HepG2 (cell line): Measurements from ENCODE around the gene PRKCZ. TPM values are rescaled to one million over a fixed set of nuclear protein-coding genes. Genes with fewer than 3 reads are reported as not detected.

Experiments
- DNMT3B ChIP-seq: conservative IDR thresholded peaks from 2 replicates; pipeline ENCODE4 v1.6.1; 2016; ENCODE audit warnings: missing biosample characterization, control low read depth
- ERF ChIP-seq: IDR thresholded peaks from 2 replicates; pipeline ENCODE4 v1.6.1; 2018; ENCODE audit warnings: missing biosample characterization, missing genetic modification reagents
- FOXO1 ChIP-seq: sonication (generic); formaldehyde crosslinking; IDR thresholded peaks from 2 replicates; pipeline ENCODE4 v1.4.0; 2020; ENCODE audit warnings: missing genetic modification reagents
- GATAD2A ChIP-seq: IDR thresholded peaks from 2 replicates; pipeline ENCODE4 v1.6.1; 2016
- MTERF4 ChIP-seq: sonication (generic); formaldehyde crosslinking; IDR thresholded peaks from 2 replicates; pipeline ENCODE4 v1.8.0; 2023; ENCODE audit warnings: mild to moderate bottlenecking, missing genetic modification reagents
- ZNF292 ChIP-seq: sonication (generic); formaldehyde crosslinking; IDR thresholded peaks from 2 replicates; pipeline ENCODE4 v1.8.1; 2022; ENCODE audit warnings: mild to moderate bottlenecking, low read depth, missing genetic modification reagents, borderline replicate concordance
- ZNF331 ChIP-seq: sonication (generic); formaldehyde crosslinking; IDR thresholded peaks from 2 replicates; pipeline ENCODE4 v1.4.0; 2020; ENCODE audit warnings: missing genetic modification reagents
- ZNF660 ChIP-seq: sonication (generic); formaldehyde crosslinking; IDR thresholded peaks from 2 replicates; pipeline ENCODE4 v1.5.1; 2020; ENCODE audit warnings: mild to moderate bottlenecking, low read depth, missing genetic modification reagents, borderline replicate concordance
- ZNF720 ChIP-seq: sonication (generic); formaldehyde crosslinking; IDR thresholded peaks from 2 replicates; pipeline ENCODE4 v1.4.0; 2020; ENCODE audit warnings: missing genetic modification reagents
- ZNF724P ChIP-seq: sonication (generic); formaldehyde crosslinking; IDR thresholded peaks from 2 replicates; pipeline ENCODE4 v1.8.0; 2022; ENCODE audit warnings: missing genetic modification reagents, borderline replicate concordance
- polyA plus RNA-seq, 8 experiments: library from polyadenylated mRNA; depleted of rRNA in 3 of 8; stranded (reverse) in 7 of 8; unstranded in 1 of 8; fragments of >200 nt; fragmentation: Illumina TruSeq in 4 of 8; extraction: Trizol in 4 of 8; gene quantifications; 2 replicates each; pipeline versions ENCODE4 v1.2.1 to v1.2.3, GENCODE V29; 2011 to 2016; ENCODE audit warnings: low read depth in 4 of 8, missing spikeins in 1 of 8, mixed read lengths in 1 of 8; ENCODE audit not compliant: insufficient read depth in 1 of 8
- total RNA-seq, 5 experiments: library from RNA; depleted of rRNA; stranded (reverse); fragments of >200 nt; fragmentation: Illumina TruSeq; extraction: Trizol; gene quantifications; 2 replicates each; pipeline ENCODE4 v1.2.3, GENCODE V29; 2016; ENCODE audit warnings: low read depth in 1 of 5
- TF ChIP-seq, protein P1 (sequence below): sonication (generic); formaldehyde crosslinking; IDR thresholded peaks from one replicate; pipeline ENCODE4 v1.5.1; 2020; ENCODE audit warnings: mild to moderate bottlenecking, missing genetic modification reagents; ENCODE audit errors: not compliant biosample characterization
- TF ChIP-seq, protein P2 (sequence below): sonication (generic); formaldehyde crosslinking; conservative IDR thresholded peaks from 2 replicates; pipeline ENCODE4 v1.4.0; 2020; ENCODE audit warnings: missing genetic modification reagents
- TF ChIP-seq, protein P3 (sequence below): IDR thresholded peaks from 2 replicates; pipeline ENCODE4 v1.6.1; 2016; ENCODE audit warnings: low read depth, missing genetic modification reagents, missing compliant biosample characterization

The PRKCZ gene
- total and polyA plus RNA-seq, 2 of the 13 experiments (the other 11 are each of a cell fraction or from before 2014, with no cell fraction given), result 34.7 to 85.2 TPM

DNA sequence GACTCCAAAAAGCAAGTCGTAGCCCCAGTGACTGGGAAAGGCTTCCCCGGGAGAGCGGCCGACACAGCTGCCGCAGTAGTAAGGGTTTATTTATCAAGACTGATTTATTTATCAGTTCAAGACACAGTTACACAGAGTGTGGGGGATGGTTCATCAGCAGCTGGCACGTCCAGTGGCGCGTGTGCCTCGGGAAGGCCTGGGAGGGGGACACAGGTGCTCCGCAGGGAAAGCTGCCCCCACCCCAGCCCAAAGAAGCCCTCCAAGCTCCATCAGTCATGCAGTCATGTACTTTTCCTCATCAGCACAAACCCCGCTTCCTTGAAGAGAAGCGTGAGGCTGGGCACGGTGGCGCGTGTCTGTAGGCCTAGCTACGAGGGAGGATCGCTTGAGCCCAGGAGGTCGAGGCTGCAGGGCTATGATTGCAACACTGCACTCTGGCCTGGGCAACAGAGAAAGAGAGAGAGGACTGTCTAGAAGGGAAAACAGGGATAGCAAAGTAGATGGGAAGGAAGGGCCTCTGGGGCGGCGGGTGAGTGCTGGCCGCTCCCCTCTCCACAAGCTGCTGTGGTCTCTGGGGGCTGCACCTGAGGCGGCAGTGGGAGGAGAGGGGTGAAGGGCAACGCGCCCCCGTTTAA is 53.2 kb downstream of the PRKCZ start (continued):
- TF ChIP-seq, protein P1, sequence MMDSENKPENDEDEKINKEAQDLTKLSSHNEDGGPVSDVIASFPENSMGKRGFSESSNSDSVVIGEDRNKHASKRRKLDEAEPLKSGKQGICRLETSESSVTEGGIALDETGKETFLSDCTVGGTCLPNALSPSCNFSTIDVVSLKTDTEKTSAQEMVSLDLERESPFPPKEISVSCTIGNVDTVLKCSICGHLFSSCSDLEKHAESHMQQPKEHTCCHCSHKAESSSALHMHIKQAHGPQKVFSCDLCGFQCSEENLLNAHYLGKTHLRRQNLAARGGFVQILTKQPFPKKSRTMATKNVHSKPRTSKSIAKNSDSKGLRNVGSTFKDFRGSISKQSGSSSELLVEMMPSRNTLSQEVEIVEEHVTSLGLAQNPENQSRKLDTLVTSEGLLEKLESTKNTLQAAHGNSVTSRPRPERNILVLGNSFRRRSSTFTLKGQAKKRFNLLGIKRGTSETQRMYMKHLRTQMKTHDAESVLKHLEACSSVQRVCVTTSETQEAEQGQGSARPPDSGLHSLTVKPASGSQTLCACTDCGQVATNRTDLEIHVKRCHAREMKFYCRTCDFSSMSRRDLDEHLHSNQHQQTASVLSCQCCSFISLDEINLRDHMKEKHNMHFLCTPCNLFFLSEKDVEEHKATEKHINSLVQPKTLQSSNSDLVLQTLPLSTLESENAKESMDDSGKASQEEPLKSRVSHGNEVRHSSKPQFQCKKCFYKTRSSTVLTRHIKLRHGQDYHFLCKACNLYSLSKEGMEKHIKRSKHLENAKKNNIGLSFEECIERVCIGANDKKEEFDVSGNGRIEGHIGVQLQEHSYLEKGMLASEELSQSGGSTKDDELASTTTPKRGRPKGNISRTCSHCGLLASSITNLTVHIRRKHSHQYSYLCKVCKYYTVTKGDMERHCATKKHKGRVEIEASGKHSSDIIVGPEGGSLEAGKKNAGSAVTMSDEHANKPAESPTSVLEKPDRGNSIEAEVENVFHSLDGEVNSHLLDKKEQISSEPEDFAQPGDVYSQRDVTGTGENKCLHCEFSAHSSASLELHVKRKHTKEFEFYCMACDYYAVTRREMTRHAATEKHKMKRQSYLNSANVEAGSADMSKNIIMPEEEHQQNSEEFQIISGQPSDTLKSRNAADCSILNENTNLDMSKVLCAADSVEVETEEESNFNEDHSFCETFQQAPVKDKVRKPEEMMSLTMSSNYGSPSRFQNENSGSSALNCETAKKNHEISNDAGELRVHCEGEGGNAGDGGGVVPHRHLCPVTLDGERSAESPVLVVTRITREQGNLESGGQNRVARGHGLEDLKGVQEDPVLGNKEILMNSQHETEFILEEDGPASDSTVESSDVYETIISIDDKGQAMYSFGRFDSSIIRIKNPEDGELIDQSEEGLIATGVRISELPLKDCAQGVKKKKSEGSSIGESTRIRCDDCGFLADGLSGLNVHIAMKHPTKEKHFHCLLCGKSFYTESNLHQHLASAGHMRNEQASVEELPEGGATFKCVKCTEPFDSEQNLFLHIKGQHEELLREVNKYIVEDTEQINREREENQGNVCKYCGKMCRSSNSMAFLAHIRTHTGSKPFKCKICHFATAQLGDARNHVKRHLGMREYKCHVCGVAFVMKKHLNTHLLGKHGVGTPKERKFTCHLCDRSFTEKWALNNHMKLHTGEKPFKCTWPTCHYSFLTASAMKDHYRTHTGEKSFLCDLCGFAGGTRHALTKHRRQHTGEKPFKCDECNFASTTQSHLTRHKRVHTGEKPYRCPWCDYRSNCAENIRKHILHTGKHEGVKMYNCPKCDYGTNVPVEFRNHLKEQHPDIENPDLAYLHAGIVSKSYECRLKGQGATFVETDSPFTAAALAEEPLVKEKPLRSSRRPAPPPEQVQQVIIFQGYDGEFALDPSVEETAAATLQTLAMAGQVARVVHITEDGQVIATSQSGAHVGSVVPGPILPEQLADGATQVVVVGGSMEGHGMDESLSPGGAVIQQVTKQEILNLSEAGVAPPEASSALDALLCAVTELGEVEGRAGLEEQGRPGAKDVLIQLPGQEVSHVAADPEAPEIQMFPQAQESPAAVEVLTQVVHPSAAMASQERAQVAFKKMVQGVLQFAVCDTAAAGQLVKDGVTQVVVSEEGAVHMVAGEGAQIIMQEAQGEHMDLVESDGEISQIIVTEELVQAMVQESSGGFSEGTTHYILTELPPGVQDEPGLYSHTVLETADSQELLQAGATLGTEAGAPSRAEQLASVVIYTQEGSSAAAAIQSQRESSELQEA (CRISPR knock-in tag), result no peak
- TF ChIP-seq ZNF292 (CRISPR knock-in tag) (peak; percentile 53; the same call in 1 of the 2 replicates), GATAD2A (CRISPR knock-in tag) (peak; percentile 64), FOXO1 (CRISPR knock-in tag) (peak; percentile 60; the same call in 1 of the 2 replicates), ZNF720 (no peak), ZNF660 (no peak), ERF (CRISPR knock-in tag) (0 out of 2 replicates have a peak, but pooled peaks have one; percentile 48), ZNF331 (CRISPR knock-in tag) (0 out of 2 replicates have a peak, but pooled peaks have one; percentile 35), MTERF4 (CRISPR knock-in tag) (peak; percentile 70; the same call in 1 of the 2 replicates), DNMT3B (CRISPR knock-in tag) (no peak), ZNF724P (0 out of 2 replicates have a peak, but pooled peaks have one; percentile 54)
- TF ChIP-seq, protein P2, sequence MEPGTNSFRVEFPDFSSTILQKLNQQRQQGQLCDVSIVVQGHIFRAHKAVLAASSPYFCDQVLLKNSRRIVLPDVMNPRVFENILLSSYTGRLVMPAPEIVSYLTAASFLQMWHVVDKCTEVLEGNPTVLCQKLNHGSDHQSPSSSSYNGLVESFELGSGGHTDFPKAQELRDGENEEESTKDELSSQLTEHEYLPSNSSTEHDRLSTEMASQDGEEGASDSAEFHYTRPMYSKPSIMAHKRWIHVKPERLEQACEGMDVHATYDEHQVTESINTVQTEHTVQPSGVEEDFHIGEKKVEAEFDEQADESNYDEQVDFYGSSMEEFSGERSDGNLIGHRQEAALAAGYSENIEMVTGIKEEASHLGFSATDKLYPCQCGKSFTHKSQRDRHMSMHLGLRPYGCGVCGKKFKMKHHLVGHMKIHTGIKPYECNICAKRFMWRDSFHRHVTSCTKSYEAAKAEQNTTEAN (CRISPR knock-in tag), result no peak
- TF ChIP-seq, protein P3, sequence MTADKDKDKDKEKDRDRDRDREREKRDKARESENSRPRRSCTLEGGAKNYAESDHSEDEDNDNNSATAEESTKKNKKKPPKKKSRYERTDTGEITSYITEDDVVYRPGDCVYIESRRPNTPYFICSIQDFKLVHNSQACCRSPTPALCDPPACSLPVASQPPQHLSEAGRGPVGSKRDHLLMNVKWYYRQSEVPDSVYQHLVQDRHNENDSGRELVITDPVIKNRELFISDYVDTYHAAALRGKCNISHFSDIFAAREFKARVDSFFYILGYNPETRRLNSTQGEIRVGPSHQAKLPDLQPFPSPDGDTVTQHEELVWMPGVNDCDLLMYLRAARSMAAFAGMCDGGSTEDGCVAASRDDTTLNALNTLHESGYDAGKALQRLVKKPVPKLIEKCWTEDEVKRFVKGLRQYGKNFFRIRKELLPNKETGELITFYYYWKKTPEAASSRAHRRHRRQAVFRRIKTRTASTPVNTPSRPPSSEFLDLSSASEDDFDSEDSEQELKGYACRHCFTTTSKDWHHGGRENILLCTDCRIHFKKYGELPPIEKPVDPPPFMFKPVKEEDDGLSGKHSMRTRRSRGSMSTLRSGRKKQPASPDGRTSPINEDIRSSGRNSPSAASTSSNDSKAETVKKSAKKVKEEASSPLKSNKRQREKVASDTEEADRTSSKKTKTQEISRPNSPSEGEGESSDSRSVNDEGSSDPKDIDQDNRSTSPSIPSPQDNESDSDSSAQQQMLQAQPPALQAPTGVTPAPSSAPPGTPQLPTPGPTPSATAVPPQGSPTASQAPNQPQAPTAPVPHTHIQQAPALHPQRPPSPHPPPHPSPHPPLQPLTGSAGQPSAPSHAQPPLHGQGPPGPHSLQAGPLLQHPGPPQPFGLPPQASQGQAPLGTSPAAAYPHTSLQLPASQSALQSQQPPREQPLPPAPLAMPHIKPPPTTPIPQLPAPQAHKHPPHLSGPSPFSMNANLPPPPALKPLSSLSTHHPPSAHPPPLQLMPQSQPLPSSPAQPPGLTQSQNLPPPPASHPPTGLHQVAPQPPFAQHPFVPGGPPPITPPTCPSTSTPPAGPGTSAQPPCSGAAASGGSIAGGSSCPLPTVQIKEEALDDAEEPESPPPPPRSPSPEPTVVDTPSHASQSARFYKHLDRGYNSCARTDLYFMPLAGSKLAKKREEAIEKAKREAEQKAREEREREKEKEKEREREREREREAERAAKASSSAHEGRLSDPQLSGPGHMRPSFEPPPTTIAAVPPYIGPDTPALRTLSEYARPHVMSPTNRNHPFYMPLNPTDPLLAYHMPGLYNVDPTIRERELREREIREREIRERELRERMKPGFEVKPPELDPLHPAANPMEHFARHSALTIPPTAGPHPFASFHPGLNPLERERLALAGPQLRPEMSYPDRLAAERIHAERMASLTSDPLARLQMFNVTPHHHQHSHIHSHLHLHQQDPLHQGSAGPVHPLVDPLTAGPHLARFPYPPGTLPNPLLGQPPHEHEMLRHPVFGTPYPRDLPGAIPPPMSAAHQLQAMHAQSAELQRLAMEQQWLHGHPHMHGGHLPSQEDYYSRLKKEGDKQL (CRISPR knock-in tag), result no peak
